HUDEP-2 (cell line): Measurements from ENCODE around the gene PIK3R2.

ENCODE experiments used
- DNase-seq, 76 experiments: peaks; one replicate each; lab custom pipeline; 2025; ENCODE audit not compliant: unreplicated experiment in 76 of 76; lab: John Stamatoyannopoulos, UW

Gene PIK3R2

GRCh38 chr19:18122860-18123795 lies 29.8 kb upstream of the PIK3R2 start:
- DNase-seq = no peak

- no peak for DNase-seq
These were observed 29.1 kb upstream of the PIK3R2 start for GRCh38 chr19:18123819-18124218.

DNA sequence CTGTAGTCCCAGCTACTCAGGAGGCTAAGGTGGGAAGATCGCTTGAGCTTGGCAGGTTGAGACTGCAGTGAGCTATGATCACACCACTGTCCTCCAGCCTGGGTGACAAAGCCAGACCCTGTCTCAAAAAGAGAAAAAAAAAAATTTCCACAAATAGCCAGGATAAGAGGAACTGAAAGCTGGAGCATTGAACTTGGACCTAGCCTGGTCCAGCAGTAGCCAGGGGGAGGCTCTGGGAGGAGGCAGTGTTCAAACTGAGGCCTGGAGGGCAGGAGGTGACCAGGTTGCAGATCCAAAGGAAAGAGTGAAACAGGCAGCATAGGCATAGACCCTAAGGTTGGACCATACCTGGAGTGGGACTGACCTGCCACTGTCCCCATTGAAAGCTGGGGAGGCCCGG lies 26.9 kb upstream of the PIK3R2 start:
- no peak for DNase-seq

DNA sequence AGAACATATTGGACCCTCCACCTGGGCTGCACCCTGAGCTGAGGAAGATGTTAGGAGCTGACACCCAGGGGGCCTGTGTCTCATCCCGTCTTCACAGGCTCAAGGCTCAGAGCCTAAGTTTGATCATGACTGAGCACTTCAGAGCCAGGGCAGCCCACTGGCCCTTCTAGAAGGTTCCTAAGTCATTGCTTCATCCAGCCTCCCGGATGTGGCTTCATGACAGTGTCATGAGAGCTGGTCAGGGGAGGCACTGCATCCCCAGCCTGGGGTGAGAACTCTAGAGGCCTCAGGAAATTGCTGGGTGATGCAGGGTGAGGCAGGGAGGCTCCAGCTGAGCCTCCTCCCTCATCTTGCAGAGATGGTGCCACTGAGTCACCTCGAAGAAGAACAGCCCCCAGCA lies 24.9 kb upstream of the PIK3R2 start:
- DNase-seq = no peak

- DNase-seq = no peak
These were observed 24.2 kb upstream of the PIK3R2 start for GRCh38 chr19:18128805-18129204.

DNA sequence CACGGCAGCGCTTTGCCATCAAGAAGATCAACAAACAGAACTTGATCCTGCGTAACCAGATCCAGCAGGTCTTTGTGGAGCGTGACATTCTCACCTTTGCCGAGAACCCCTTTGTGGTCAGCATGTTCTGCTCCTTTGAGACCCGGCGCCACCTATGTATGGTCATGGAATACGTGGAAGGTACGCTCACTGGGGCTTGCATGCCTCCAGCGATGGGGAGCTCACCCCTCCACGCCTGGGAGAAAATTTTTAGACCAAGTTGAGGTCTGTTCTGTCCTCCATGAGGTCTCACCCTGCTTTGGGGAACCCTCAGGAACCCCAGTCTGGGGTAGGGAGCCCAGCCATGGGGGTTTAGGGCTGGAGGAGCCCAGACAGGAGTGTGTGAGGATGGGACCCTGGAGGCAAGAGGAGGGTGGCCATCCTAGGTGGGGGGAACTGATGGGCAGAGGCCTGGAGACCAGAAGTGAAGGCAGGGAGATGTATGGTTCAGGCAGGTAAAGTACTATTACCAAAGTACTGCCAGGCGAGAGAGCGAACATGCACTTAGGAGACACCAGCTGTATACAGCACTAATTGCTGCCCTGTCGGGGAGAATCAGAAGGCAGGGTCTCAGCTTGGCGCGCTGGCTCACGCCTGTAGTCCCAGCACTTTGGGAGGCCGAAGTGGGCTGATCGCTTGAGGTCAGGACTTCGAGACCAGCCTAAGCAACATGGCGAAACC lies 22.3 kb upstream of the PIK3R2 start:
- no peak for DNase-seq

GRCh38 chr19:18131841-18132596 lies 20.9 kb upstream of the PIK3R2 start:
- DNase-seq = peak in 1 of 76 experiments; percentile 4

- DNase-seq = no peak
These were observed 17.0 kb upstream of the PIK3R2 start for GRCh38 chr19:18135712-18136584.

DNA sequence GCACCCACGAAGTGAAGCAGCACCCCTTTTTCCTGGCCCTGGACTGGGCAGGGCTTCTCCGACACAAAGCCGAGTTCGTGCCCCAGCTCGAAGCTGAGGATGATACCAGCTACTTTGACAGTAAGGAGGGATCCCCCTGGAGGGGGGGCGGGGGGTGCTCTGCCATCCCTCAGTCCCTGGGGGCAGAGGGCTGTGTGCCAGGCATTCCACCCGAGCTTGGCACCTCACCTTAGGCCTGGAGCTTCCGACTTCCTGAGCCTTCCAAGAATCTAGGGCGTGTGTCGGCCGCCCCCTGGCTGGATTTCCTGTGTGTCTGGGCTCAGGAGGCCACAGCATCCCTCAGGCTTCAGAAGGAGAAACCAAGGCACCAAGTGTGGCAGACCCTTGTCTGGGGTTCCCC lies 15.7 kb upstream of the PIK3R2 start:
- no peak for DNase-seq

- no peak for DNase-seq
These were observed 15.2 kb upstream of the PIK3R2 start for GRCh38 chr19:18137657-18138339.

DNA sequence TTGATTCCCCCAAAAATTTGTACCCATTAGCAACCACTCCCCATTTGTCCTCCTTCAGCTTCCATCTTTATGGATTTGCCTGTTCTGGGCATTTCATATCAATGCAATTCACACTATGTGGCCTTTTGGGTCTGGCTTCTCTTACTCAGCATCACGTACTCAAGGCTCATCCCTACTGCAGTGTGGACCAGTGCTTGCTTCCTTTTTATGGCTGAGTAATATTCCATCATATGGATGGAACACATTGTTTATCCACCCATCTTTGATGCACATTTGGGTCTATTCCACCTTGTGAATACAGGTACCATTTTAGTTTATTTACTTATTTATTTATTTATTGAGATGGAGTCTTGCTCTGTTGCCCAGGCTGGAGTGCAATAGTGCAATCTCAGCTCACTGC lies 12.5 kb upstream of the PIK3R2 start:
- no peak for DNase-seq

DNA sequence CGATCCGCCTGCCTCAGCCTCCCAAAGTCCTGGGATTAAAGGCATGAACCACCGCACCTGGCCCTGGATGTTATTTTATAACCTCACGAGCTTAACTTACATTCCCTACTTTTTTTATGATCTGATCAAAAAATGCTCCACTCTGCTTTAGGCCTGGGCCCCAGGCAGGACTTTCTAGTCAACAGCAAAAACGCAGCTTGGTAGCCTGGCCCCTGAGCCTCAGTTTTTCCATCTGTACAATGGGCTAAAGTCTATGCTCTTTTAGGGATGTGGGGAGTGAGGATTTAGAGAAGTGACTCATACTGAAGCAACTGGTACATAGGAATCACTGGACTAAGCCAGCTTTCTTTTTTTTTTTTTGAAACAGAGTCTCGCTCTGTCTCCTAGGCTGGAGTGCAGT lies 11.9 kb upstream of the PIK3R2 start:
- no peak for DNase-seq

GRCh38 chr19:18143902-18144301 lies 9.1 kb upstream of the PIK3R2 start:
- no peak for DNase-seq

DNA sequence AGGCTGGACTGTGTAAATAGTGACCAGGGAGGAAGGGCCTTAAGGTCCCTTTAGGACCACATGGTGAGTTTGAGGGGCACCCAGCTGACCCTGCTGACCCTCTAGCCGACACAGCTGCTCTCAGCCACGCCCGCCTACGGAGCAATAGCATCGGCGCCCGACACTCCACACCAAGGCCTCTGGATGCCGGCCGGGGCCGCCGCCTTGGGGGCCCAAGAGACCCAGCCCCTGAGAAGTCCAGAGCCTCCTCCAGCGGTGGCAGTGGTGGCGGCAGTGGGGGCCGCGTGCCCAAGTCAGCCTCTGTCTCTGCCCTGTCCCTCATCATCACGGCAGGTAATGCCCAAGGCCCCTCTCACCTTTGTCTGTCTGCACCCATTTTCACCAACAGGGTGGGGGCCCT lies 8.6 kb upstream of the PIK3R2 start:
- no peak for DNase-seq

DNA sequence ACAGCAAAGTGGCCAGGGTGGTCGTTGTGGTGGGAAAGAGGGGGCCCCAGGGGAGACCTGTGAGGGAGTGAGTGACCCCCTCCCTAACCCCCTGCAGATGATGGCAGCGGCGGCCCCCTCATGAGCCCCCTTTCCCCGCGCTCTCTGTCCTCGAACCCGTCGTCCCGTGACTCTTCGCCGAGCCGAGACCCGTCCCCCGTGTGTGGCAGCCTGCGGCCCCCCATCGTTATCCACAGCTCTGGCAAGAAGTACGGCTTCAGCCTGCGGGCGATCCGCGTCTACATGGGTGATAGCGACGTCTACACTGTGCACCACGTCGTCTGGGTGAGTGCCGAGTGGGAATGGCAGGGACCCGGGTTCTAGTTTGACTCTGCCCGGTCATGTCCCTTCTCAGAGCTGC lies 8.1 kb upstream of the PIK3R2 start:
- DNase-seq = no peak

DNA sequence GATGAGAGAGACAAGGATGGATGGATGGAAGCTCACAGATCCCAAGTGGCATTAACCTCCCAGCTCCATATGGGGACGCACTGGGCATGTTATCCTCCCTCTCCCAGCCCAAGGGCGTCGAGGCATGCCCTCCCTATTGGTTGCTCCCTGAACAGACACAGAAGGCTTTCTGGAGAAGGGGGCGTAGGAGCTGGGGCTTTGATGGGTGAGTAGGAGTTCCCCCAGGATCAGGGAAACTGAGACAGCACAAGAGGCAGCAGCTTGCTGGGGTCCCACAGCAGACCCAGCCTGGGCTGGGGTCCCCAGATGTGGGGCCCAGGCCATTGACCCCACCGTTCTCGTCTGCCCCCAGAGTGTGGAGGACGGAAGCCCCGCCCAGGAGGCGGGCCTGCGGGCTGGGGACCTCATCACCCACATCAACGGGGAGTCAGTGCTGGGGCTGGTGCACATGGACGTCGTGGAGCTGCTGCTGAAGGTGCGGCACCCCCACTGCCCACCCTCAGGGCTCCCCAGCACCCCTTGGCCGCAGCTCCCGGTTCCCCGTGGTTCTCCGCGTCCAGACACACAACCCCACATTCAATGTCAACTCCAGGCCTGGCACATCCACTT lies 7.5 kb upstream of the PIK3R2 start:
- DNase-seq = no peak

DNA sequence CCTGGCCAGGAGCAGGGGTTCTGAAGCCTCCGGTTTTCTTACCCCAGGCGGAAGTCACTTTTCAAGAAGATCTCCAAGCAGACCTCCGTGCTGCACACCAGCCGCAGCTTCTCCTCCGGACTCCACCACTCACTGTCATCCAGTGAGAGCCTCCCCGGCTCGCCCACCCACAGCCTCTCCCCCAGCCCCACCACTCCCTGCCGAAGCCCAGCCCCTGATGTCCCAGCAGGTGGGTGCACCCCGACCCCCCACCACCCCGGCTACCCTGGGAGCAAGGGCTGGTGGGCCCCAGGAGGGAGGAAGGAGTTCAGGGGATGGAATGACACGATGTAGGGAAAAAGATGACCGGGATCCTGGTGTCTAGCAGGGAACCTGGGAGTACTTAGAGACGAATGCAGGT lies 5.6 kb upstream of the PIK3R2 start:
- DNase-seq = no peak

- no peak for DNase-seq
These were observed 3.4 kb upstream of the PIK3R2 start for GRCh38 chr19:18149596-18149975.
